Fibroblast of lung (primary cell): ENCODE data around the gene LZTS2. TPM values are rescaled to one million over a fixed set of nuclear protein-coding genes. Genes with fewer than 3 reads are reported as not detected.

Experiments used
- DNase-seq, 2 donors: peaks; one replicate each; pipeline versions ENCODE4 v3.0.0 to v3.0.0-alpha.2; 2010; ENCODE audit warnings: low read depth in 2 of 2
- H2AFZ ChIP-seq: 2 replicates; pipeline ENCODE4 v1.5.1; 2012; ENCODE audit warnings: low read length, control low read depth, inconsistent platforms
- H3K27ac ChIP-seq: 2 replicates; pipeline ENCODE4 v1.5.1; 2011; ENCODE audit warnings: low read length, control low read depth; ENCODE audit not compliant: insufficient read depth
- H3K27me3 ChIP-seq: 2 replicates; pipeline ENCODE4 v1.5.1; 2011; ENCODE audit warnings: mild to moderate bottlenecking, low read length; ENCODE audit not compliant: control insufficient read depth, insufficient read depth
- H3K36me3 ChIP-seq: 2 replicates; pipeline ENCODE4 v1.5.1; 2011; ENCODE audit warnings: low read length; ENCODE audit not compliant: control insufficient read depth, insufficient read depth
- H3K4me1 ChIP-seq: 2 replicates; pipeline ENCODE4 v1.5.1; 2011; ENCODE audit warnings: low read length; ENCODE audit not compliant: control insufficient read depth, insufficient read depth; ENCODE audit errors: extremely low read depth
- H3K4me2 ChIP-seq: 2 replicates; pipeline ENCODE4 v1.5.1; 2011; ENCODE audit warnings: low read length, control low read depth; ENCODE audit not compliant: insufficient read depth; ENCODE audit errors: extremely low read depth
- H3K4me3 ChIP-seq, 4 experiments: fragments of 200-600 bp in 1 of 4; sonication (generic) in 1 of 4; replicated peaks in 1 of 4; 2 replicates each; pipeline ENCODE4 v1.5.1; 2011 to 2016; ENCODE audit warnings: low read length in 4 of 4, low read depth in 3 of 4, mild to moderate bottlenecking in 3 of 4, control low read depth in 2 of 4, inconsistent platforms in 1 of 4, mixed read lengths in 1 of 4; ENCODE audit not compliant: insufficient read depth in 1 of 4; ENCODE audit errors: control extremely low read depth in 1 of 4
- H3K79me2 ChIP-seq: 2 replicates; pipeline ENCODE4 v1.5.1; 2012; ENCODE audit warnings: mild to moderate bottlenecking, low read length, inconsistent platforms; ENCODE audit not compliant: control insufficient read depth, insufficient read depth
- H3K9ac ChIP-seq: 2 replicates; pipeline ENCODE4 v1.5.1; 2011; ENCODE audit warnings: mild to moderate bottlenecking, low read length, control low read depth; ENCODE audit not compliant: insufficient read depth
- H3K9me3 ChIP-seq: 2 replicates; pipeline ENCODE4 v1.5.1; 2012; ENCODE audit warnings: low read depth, low read length; ENCODE audit not compliant: control insufficient read depth, insufficient read depth
- H4K20me1 ChIP-seq: 2 replicates; pipeline ENCODE4 v1.5.1; 2011; ENCODE audit warnings: low read length; ENCODE audit not compliant: control insufficient read depth, insufficient read depth; ENCODE audit errors: extremely low read depth
- EZH2 ChIP-seq: IDR thresholded peaks from 2 replicates; pipeline ENCODE4 v1.5.1; 2012; ENCODE audit warnings: low read length, control low read depth, mild to moderate bottlenecking; ENCODE audit errors: missing control alignments
- polyA plus RNA-seq, 2 donors: library from polyadenylated mRNA; depleted of rRNA in 1 of 2; stranded (reverse) in 1 of 2; unstranded in 1 of 2; fragments of >200 nt; gene quantifications; 2 replicates each; pipeline ENCODE4 v1.2.1, GENCODE V29; 2011 to 2012; ENCODE audit warnings: missing spikeins in 1 of 2
- total RNA-seq: library from RNA; depleted of rRNA; stranded (reverse); fragments of >200 nt; gene quantifications from 2 replicates; pipeline ENCODE4 v1.2.1, GENCODE V29; 2014
- TF ChIP-seq, protein P1 (sequence below), 2 donors: IDR thresholded peaks in 1 of 2; conservative IDR thresholded peaks in 1 of 2; 1 replicate in 1 of 2; 2 replicates in 1 of 2; pipeline ENCODE4 v1.5.1; 2011 to 2012; ENCODE audit warnings: low read length in 2 of 2, control low read depth in 1 of 2, inconsistent platforms in 1 of 2, low read depth in 1 of 2, mild to moderate bottlenecking in 1 of 2

Gene LZTS2
- total and polyA plus RNA-seq, 2 donors (not counting 1 experiment from before 2014, with no cell fraction given): 34.7 to 120 TPM

DNA sequence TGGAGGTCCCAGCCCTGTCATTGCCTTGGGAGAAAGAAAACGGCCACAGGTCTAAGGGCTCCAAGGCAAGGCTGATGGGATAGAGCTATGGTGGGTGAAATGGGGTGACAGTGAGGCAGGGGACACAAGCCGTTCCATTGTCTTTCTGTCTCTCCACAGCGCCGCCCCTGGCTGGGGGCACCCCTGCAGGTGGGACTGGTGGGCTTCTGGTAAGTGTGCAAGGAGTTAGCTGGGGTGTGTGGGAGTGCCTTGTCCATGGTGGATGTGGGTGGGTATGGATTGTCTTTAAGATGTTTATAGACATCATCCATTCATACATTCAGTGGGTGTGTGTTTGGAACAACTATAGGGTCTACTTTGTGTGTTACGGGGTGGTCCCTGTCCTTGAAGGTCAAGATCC, 38.9 kb downstream of the LZTS2 start:
- H3K4me3 ChIP-seq: no peak overlapping the region
- no peak overlapping the region for H3K9ac ChIP-seq
- peaks cover 24% of the 10 kb centered on the region for H3K36me3 ChIP-seq
- H2AFZ ChIP-seq: no peak overlapping the region
- H3K79me2 ChIP-seq: peaks cover 18% of the 10 kb centered on the region
- H4K20me1 ChIP-seq: no peaks in the 10 kb centered on the region
- DNase-seq: no peak
- TF ChIP-seq, protein P1, sequence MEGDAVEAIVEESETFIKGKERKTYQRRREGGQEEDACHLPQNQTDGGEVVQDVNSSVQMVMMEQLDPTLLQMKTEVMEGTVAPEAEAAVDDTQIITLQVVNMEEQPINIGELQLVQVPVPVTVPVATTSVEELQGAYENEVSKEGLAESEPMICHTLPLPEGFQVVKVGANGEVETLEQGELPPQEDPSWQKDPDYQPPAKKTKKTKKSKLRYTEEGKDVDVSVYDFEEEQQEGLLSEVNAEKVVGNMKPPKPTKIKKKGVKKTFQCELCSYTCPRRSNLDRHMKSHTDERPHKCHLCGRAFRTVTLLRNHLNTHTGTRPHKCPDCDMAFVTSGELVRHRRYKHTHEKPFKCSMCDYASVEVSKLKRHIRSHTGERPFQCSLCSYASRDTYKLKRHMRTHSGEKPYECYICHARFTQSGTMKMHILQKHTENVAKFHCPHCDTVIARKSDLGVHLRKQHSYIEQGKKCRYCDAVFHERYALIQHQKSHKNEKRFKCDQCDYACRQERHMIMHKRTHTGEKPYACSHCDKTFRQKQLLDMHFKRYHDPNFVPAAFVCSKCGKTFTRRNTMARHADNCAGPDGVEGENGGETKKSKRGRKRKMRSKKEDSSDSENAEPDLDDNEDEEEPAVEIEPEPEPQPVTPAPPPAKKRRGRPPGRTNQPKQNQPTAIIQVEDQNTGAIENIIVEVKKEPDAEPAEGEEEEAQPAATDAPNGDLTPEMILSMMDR (conservative IDR thresholded peaks at IDR 0.05 in 1 of 2, IDR thresholded peaks at IDR 0.05 in 1 of 2; ENCODE audit: low read depth in 1 of 2, low read length in 2 of 2): no peak
- TF ChIP-seq EZH2: no peak
- no peak overlapping the region for H3K4me2 ChIP-seq
- H3K9me3 ChIP-seq: no peaks in the 10 kb centered on the region
- H3K27ac ChIP-seq: no peak overlapping the region
- peaks cover 8% of the 10 kb centered on the region for H3K4me1 ChIP-seq
- no peaks in the 10 kb centered on the region for H3K27me3 ChIP-seq

DNA sequence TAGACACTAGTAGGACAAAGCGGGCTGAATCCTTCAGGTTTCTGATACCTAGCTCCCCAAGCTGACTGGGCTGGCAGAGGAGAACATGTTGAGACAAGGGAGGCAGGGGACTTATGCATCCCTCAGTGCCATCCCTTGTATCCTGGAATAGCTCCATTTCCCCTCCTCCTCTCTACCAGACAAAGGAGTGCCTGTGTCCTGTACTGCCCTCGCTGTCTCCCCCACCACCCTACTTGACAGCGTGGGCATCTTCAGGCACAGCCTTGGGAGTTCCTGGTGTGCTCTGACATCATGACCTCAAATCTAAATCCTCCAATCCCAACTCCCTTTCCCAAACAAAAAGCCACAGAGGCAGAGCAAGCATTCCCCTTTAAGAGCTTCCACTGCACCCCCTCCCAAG, 40.5 kb downstream of the LZTS2 start:
- no peak overlapping the region for H3K4me2 ChIP-seq
- H3K4me3 ChIP-seq: no peak overlapping the region
- no peaks in the 10 kb centered on the region for H3K9me3 ChIP-seq
- H2AFZ ChIP-seq: no peak overlapping the region
- DNase-seq: no peak
- TF ChIP-seq EZH2: no peak
- TF ChIP-seq, protein P1 (conservative IDR thresholded peaks at IDR 0.05 in 1 of 2, IDR thresholded peaks at IDR 0.05 in 1 of 2; ENCODE audit: low read depth in 1 of 2, low read length in 2 of 2): no peak
- no peaks in the 10 kb centered on the region for H3K27me3 ChIP-seq
- H3K79me2 ChIP-seq: peaks cover 5% of the 10 kb centered on the region
- H3K27ac ChIP-seq: no peak overlapping the region
- no peaks in the 10 kb centered on the region for H4K20me1 ChIP-seq
- H3K36me3 ChIP-seq: peaks cover 23% of the 10 kb centered on the region
- H3K9ac ChIP-seq: no peak overlapping the region
- H3K4me1 ChIP-seq: peaks cover 8% of the 10 kb centered on the region

DNA sequence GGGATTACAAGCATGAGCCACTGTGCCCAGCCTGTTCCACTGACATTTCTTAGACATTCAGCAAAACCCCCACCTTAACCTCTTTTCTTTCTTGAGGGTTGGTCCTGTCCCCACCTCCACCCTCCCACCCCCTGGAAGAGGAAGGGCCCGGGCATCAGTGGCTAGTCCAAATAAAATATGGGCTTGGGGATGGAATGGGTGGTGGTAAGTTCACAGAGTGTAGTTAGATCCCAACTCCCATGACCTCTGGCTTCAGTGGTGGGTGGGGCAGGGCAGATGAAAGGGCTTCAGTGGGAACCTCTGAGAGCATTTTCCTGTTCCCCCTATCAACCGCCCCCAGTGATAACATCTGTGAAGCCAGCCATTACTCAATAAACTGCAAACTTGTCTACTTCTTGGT, 41.2 kb downstream of the LZTS2 start:
- H3K4me2 ChIP-seq: no peak overlapping the region
- H3K4me3 ChIP-seq: no peak overlapping the region
- peaks cover 17% of the 10 kb centered on the region for H3K36me3 ChIP-seq
- H3K9me3 ChIP-seq: no peaks in the 10 kb centered on the region
- TF ChIP-seq EZH2: no peak
- TF ChIP-seq, protein P1 (conservative IDR thresholded peaks at IDR 0.05 in 1 of 2, IDR thresholded peaks at IDR 0.05 in 1 of 2; ENCODE audit: low read depth in 1 of 2, low read length in 2 of 2): no peak
- no peaks in the 10 kb centered on the region for H3K27me3 ChIP-seq
- no peak overlapping the region for H3K27ac ChIP-seq
- H4K20me1 ChIP-seq: no peaks in the 10 kb centered on the region
- no peak overlapping the region for H2AFZ ChIP-seq
- peaks cover 8% of the 10 kb centered on the region for H3K4me1 ChIP-seq
- no peaks in the 10 kb centered on the region for H3K79me2 ChIP-seq
- no peak for DNase-seq
- H3K9ac ChIP-seq: no peak overlapping the region
